ENCODE measurements around the gene RASAL2. TPM values are rescaled to one million over a fixed set of nuclear protein-coding genes. Genes with fewer than 3 reads are reported as not detected.

The RASAL2 gene
- polyA plus RNA-seq, 1 experiment: 21.4 TPM

GRCh38 chr1:178434899-178435435 is 341.1 kb downstream of the RASAL2 start:
- Histone ChIP-seq H3K4me3 (ENCODE audit: low read depth, low read length) (no peak overlapping the region), H3K9me3 (ENCODE audit: control insufficient read depth, insufficient read depth, low read length) (no peaks in the 10 kb centered on the region), H3K27me3 (ENCODE audit: control insufficient read depth, insufficient read depth, low read length) (no peaks in the 10 kb centered on the region), H3K27ac (ENCODE audit: low read depth, low read length) (no peak overlapping the region)
- no peak for TF ChIP-seq CTCF (IDR thresholded peaks at IDR 0.05; ENCODE audit: low read depth, low read length)
- ChIA-PET POLR2A (interaction anchor here (0.7 kb wide), 1 partner anchor 20 kb away, joined by 3 read pairs; no protein-coding TSS in a partner anchor), CTCF (interaction anchor here (0.5 to 1.4 kb wide), 5 partner anchors 31 to 567 kb away, joined by 3 to 7 read pairs (median 3); no protein-coding TSS in a partner anchor)
- DNase-seq (ENCODE audit: low read depth, low spot score): no peak

- Histone ChIP-seq H3K27ac (ENCODE audit: low read depth, low read length) (no peak overlapping the region), H3K4me3 (ENCODE audit: low read depth, low read length) (no peak overlapping the region), H3K27me3 (ENCODE audit: control insufficient read depth, insufficient read depth, low read length) (no peaks in the 10 kb centered on the region), H3K9me3 (ENCODE audit: control insufficient read depth, insufficient read depth, low read length) (no peaks in the 10 kb centered on the region)
- ChIA-PET CTCF (no interaction called here), POLR2A (no interaction called here)
- DNase-seq (ENCODE audit: low read depth, low spot score): no peak
- no peak for TF ChIP-seq CTCF (IDR thresholded peaks at IDR 0.05; ENCODE audit: low read depth, low read length)
Measured at GRCh38 chr1:178436899-178437298, 343.0 kb downstream of the RASAL2 start.

- ChIA-PET CTCF (interaction anchor here (1.4 to 1.8 kb wide), 3 partner anchors 62 to 139 kb away, joined by 4 to 7 read pairs (median 4); no protein-coding TSS in a partner anchor), POLR2A (no interaction called here)
- H3K9me3 ChIP-seq (ENCODE audit: control insufficient read depth, insufficient read depth, low read length): no peaks in the 10 kb centered on the region
- DNase-seq (ENCODE audit: low read depth, low spot score): no peak
- H3K27ac ChIP-seq (ENCODE audit: low read depth, low read length): no peak overlapping the region
- no peaks in the 10 kb centered on the region for H3K27me3 ChIP-seq (ENCODE audit: control insufficient read depth, insufficient read depth, low read length)
- no peak for TF ChIP-seq CTCF (IDR thresholded peaks at IDR 0.05; ENCODE audit: low read depth, low read length)
- no peak overlapping the region for H3K4me3 ChIP-seq (ENCODE audit: low read depth, low read length)
Measured at GRCh38 chr1:178438432-178438831, 344.5 kb downstream of the RASAL2 start.

- no peak for DNase-seq (ENCODE audit: low read depth, low spot score)
- CTCF ChIA-PET: no interaction called here
- H3K4me3 ChIP-seq (ENCODE audit: low read depth, low read length): no peak overlapping the region
Measured at GRCh38 chr1:178442925-178443324, 349.0 kb downstream of the RASAL2 start.

More at GRCh38 chr1:178442925-178443324, 349.0 kb downstream of the RASAL2 start:
- H3K9me3 ChIP-seq (ENCODE audit: control insufficient read depth, insufficient read depth, low read length): no peaks in the 10 kb centered on the region
- H3K27ac ChIP-seq (ENCODE audit: low read depth, low read length): no peak overlapping the region
- POLR2A ChIA-PET: no interaction called here
- TF ChIP-seq CTCF (IDR thresholded peaks at IDR 0.05; ENCODE audit: low read depth, low read length): no peak
- no peaks in the 10 kb centered on the region for H3K27me3 ChIP-seq (ENCODE audit: control insufficient read depth, insufficient read depth, low read length)

Measured in AG04450 (cell line).